Hematopoietic multipotent progenitor cell treated with erythropoietin and hydrocortisone succinate and interleukin-3 and kit ligand, for 4 days (in vitro differentiated cells): ENCODE measurements around the gene HSPA5.
"Not testable (repeated sequence)": the region's sequence is repeated elsewhere in the genome, so short reads cannot be mapped to it uniquely, and the experiment has no call there.

Experiments used
- DNase-seq: peaks from one replicate; pipeline ENCODE4 v3.0.0-alpha.2; 2015

The HSPA5 gene

GRCh38 chr9:125241863-125242739, 958 bp upstream of the HSPA5 start:
- DNase-seq: no peak

GRCh38 chr9:125240649-125240999, 519 bp downstream of the HSPA5 start:
- peak; percentile 65 for DNase-seq

DNA sequence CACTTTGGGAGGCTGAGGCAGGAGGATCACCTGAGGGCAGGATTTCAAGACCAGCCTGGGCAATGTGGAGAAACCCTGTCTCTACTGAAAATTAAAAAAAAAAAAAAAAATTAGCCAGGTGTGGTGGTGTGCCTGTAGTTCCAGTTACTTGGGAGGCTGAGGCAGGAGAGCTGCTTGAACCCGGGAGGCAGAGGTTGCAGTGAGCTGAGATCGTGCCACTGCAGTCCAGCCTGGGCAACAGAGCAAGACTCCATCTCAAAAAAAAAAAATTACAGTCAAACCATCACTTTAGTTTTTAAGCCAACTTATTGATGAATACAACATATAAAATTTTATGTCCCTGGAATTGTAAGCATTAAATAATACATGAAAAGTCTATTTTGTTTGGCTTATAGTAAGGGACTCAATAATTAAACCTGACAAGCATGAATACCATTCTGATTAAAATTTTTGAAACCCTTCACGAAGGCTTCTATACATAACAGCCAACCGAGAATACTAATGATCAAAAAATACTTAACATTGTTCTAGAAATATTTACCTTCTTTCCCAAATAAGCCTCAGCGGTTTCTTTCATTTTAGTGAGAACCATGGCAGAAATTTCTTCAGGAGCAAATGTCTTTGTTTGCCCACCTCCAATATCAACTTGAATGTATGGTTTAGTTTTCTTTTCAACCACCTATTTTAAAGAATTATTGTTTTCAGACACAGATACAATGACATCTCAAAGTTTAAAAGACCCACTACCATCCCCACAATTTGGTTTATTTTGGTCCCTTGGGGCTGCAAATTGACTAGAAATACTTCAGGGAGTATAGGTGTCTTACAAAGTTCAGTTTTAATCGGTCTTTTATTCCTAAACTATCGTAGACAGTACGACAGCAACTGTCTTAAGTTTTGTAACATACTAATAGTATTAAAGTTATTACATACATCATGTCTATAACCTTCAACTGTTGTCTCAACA, 1.2 kb downstream of the HSPA5 start:
- no peak for DNase-seq

- DNase-seq: no peak
Observed at GRCh38 chr9:125238915-125239446, 2.2 kb downstream of the HSPA5 start.

DNA sequence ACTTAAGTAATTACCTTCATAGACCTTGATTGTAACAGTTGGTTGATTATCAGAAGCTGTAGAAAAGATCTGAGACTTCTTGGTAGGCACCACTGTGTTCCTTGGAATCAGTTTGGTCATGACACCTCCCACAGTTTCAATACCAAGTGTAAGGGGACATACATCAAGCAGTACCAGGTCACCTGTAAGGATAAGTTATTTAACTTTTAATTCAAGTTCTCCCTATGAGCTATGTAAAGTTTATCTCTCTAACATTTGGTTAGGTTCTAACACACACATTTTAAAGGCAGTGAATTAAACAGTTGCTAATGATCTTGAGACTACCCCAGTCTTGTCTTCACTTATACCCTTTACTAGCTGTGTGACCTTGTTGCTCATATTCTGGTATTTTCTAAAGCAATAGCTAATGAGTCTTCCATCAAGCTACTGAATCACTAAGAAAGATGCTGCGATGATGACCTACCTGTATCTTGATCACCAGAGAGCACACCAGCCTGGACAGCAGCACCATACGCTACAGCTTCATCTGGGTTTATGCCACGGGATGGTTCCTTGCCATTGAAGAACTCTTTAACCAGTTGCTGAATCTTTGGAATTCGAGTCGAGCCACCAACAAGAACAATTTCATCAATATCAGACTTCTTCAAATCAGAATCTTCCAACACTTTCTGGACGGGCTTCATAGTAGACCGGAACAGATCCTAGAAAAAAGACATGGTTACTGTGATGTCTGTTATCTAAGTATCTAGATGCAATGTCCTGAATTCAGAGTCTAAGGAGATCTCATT, 2.8 kb downstream of the HSPA5 start:
- DNase-seq: no peak

- peak; percentile 41 for DNase-seq
Observed at GRCh38 chr9:125236520-125237159, 4.5 kb downstream of the HSPA5 start.

GRCh38 chr9:125235804-125236519, 5.2 kb downstream of the HSPA5 start:
- DNase-seq: no peak

- DNase-seq: not testable (repeated sequence)
Observed at GRCh38 chr9:125234099-125234498, 7.0 kb downstream of the HSPA5 start.

- DNase-seq: no peak
Observed at GRCh38 chr9:125233678-125234077, 7.5 kb downstream of the HSPA5 start.

DNA sequence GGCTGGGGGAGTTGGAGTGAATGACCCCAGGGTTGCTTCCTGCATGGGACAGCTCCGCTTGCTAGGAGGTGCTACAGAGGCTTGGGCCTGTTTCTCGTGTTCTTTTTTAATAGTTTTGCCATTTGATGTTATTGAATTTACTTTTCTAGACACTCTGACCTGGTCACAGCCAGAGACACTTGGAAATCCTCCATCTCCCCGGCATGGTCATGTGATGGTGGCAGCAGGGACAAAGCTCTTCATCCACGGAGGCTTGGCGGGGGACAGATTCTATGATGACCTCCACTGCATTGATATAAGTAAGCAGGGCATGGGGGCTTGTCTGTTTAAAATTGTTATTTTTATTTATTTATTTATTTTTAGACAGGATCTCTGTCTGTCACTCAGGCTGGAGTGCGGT, 13.4 kb downstream of the HSPA5 start:
- no peak for DNase-seq

DNA sequence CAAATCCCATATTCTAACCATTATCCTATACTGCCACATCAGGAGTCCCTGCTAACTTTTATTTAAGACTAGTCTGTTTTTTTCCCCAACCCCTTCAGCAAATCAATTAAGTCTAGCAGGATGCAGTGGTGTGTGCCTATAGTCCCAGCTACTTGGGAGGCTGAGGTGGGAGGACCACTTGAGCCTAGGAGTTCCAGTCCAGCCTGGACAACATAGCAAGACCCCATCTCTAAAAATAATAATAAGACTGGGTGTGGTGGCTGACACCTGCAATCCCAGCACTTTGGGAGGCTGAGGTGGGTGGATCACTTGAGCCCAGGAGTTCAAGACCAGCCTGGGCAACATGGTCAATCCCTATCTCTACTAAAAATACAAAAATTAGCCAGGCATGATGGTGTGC, 16.3 kb downstream of the HSPA5 start:
- DNase-seq: not testable (repeated sequence)

DNA sequence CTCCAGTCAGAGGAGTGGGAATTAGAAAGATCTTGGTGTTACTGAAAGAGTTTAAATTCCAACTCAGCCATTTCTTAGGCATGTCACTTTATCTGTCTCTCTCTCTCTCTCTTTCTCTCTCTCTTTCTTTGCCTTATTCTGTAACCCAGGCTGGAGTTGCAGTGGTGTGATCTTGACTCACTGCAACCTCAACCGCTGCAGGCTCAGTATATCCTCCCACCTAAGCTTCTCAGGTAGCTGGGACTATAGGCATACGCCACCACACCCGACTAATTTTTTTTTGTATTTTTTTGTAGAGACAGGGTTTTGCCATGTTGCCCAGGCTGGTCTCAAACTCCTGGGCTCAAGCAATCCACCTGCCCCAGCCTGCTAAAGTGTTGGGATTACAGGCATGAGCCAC, 22.5 kb downstream of the HSPA5 start:
- DNase-seq: no peak

GRCh38 chr9:125214186-125214585, 27.0 kb downstream of the HSPA5 start:
- DNase-seq: no peak

DNA sequence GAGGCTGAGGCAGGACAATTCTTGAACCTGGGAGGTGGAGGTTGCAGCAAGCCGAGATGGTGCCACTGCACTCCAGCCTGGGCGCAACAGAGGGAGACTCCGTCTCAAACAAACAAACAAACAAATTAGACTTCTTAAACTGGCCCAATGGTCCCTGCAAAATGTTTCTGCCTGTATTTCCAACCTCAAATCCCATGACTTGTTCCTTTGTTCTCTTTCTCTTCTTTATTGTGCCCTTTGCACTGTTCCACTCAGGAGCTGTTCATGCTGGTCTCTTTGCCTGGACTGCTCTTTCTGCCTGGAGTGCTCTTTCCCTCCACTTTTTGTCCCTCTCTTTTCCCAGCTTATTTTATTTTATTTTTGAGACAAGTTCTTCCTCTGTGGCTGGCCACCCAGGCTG, 36.7 kb downstream of the HSPA5 start:
- DNase-seq: no peak

DNA sequence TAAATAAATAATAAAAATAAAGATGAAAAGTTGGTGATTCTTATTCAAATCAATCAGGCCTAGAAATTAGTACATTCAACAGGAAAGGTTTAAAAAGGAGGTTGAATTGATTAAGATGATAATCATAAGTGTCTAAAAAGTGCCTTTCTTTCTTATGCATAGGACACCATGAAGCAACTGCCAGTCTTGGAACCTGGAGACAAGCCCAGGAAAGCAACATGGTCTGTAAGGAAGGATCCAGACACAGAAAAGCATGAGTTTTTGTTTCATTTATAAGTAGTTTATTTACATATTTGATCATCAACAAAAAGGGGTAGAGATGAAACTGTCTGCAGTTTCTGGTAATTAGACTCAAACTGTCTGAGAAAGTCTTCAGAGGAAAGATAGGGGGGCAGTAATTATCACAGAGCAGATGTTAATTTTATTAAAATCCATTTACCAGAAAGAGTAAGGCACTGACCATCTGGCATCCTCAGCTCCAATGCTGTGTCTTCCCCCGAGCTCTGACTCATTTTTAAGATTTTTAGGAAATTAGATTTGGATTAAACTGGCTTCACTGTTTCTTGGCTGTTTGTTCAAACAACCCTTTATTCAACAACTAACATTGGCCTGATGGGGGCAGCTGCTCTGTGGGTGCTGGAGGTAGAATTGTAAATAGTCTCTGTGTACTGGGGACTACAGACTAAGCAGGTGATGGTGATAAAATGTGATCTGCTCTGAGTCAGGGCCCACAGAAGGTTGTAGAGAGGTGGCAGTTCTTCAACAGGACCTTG, 38.1 kb downstream of the HSPA5 start:
- peak; percentile 19 for DNase-seq

- peak; percentile 97 for DNase-seq
Observed at GRCh38 chr9:125200216-125201047, 40.7 kb downstream of the HSPA5 start, which contains the start of gene RABEPK. TSS of gene RABEPK (plus strand) at chr9:125200542. CDS start at chr9:125203014, 2,472 bp downstream.

DNA sequence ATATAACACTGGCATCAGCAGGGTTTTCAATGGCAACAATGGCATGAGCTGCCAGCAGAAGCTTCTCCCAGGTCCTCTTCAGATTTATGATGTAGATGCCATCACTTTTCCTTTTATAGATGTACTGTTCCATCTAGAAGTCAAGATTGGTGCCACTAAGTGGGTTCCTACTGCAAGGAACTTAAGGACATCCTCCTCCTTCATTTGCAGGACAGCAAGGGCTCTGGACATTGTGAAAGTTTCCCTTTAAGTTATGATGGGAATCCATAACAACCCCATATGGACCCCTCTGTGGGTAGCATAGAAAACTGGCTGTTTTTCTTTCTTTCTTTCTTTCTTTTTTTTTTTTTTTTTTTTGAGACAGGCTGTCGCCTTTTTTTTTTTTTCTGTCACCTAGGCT, 45.6 kb downstream of the HSPA5 start:
- DNase-seq: not testable (repeated sequence)

GRCh38 chr9:125194466-125194865, 46.7 kb downstream of the HSPA5 start:
- DNase-seq: not testable (repeated sequence)

- peak; percentile 46 for DNase-seq
Observed at GRCh38 chr9:125190361-125190801, 50.8 kb downstream of the HSPA5 start.
